ENCODE results near the gene GLTP. TPM values are rescaled to one million over a fixed set of nuclear protein-coding genes. Genes with fewer than 3 reads are reported as not detected.

Gene GLTP
- total RNA-seq, 4 donors from 2014 or later, result 35.6 to 287 (median 167) TPM

DNA sequence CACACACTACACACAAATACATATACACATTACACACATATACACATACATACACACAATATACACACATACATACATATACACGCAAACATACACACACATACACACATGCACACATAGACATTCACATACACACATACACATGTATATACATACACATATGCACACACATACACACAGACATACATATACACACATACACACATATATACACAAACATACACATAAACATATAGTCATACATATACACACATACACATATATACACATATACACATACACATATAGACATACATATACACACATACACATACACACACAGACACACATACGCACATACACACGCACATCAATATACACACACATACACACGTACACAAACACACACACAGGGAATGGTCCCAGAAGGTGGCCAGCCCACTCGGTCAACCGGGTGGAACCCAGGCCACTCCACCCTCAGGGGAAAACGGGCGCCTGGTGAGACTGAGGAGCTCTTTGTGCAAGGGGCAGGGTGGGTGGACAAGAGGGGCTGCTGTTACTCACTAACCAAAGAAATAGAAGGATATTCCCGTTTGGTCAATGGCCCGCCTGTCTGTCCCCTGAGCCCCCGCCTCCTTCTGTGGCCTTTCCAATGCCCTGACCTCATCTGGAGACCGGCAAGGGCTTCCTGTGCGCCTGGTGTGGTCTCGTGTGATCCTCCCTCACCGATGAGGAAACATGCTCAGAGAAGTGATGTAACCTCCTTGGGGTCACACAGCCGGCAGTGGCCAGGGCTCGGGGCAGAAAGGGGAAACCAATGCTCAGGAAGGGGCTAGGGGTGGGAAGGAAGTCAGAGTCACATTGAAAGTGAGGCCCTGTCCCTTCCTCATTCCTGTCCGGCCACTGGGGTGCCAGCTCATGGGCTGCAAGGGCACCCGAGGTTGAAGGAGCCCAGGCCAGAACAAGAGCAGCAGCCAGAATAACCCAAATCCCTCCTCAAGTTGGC, 52.5 kb downstream of the GLTP start:
- WGBS, 2 donors (ENCODE audit: low coverage in 1 of 2), result 67 to 75% methylated on average over 4 to 19 of the region's 19 CpGs
- intact Hi-C loops (cut with DNase I; ENCODE audit: low total_unique reads) (no loop called here), in situ Hi-C loops (cut with MboI; ENCODE audit: low pct_ligation_motif_present in 1 of 4, low pct_unique_long_range_greater_than_20kb in 1 of 4, low sequenced_read_pairs in 3 of 4) (no loop called here)
- Histone ChIP-seq H3K4me1 (peaks cover 0 to 1% (median under 1%) of the 10 kb centered on the region in 4 donors), H3K27me3 (peaks cover 8% of the 10 kb centered on the region), H3K9me3 (no peaks in the 10 kb centered on the region), H3K4me3 (no peak overlapping the region), H3K36me3 (no peaks in the 10 kb centered on the region), H3K27ac (no peak overlapping the region)
- TF ChIP-seq, protein P1, sequence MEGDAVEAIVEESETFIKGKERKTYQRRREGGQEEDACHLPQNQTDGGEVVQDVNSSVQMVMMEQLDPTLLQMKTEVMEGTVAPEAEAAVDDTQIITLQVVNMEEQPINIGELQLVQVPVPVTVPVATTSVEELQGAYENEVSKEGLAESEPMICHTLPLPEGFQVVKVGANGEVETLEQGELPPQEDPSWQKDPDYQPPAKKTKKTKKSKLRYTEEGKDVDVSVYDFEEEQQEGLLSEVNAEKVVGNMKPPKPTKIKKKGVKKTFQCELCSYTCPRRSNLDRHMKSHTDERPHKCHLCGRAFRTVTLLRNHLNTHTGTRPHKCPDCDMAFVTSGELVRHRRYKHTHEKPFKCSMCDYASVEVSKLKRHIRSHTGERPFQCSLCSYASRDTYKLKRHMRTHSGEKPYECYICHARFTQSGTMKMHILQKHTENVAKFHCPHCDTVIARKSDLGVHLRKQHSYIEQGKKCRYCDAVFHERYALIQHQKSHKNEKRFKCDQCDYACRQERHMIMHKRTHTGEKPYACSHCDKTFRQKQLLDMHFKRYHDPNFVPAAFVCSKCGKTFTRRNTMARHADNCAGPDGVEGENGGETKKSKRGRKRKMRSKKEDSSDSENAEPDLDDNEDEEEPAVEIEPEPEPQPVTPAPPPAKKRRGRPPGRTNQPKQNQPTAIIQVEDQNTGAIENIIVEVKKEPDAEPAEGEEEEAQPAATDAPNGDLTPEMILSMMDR (IDR thresholded peaks at IDR 0.05), result no peak
- TF ChIP-seq POLR2AphosphoS5 (IDR thresholded peaks at IDR 0.05) (no peak), EP300 (IDR thresholded peaks at IDR 0.05; ENCODE audit: low read depth) (no peak), POLR2A (IDR thresholded peaks at IDR 0.05) (no peak)
- DNase-seq, result peak; percentile 36

DNA sequence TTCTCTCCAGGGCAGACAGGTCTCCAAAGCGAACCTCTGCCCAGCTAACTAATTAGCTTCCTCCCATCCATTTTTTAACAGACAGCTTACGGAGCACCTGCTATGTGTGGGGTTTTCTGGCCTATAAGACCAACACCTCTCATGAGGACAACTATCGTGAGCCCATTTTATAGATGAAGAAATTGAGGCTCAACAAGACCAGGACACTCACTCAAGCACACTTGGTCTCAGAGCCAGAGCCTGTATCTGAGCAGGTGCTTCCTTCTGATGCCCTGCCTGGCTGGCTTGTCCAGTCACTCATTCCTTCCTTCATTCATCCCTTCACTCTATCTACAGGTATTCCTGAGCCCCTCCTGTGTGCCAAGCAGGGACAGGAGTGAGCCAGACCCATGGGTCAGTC, 53.3 kb downstream of the GLTP start:
- TF ChIP-seq, protein P1 (IDR thresholded peaks at IDR 0.05), result no peak
- TF ChIP-seq POLR2A (IDR thresholded peaks at IDR 0.05) (no peak), POLR2AphosphoS5 (IDR thresholded peaks at IDR 0.05) (no peak), EP300 (IDR thresholded peaks at IDR 0.05; ENCODE audit: low read depth) (no peak)
- in situ Hi-C loops (cut with MboI; ENCODE audit: low pct_ligation_motif_present in 1 of 4, low pct_unique_long_range_greater_than_20kb in 1 of 4, low sequenced_read_pairs in 3 of 4) (no loop called here), intact Hi-C loops (cut with DNase I; ENCODE audit: low total_unique reads) (no loop called here)
- Histone ChIP-seq H3K27me3 (peaks cover under 1% of the 10 kb centered on the region), H3K36me3 (no peaks in the 10 kb centered on the region), H3K4me1 (no peaks in the 10 kb centered on the region), H3K9me3 (no peaks in the 10 kb centered on the region), H3K27ac (no peak overlapping the region), H3K4me3 (no peak overlapping the region)
- DNase-seq, result no peak
- 96% methylated on average over 3 of the region's 3 CpGs; no CpG with 5 or more reads in 1 of the 2 donors for WGBS, 2 donors (ENCODE audit: low coverage in 1 of 2)

DNA sequence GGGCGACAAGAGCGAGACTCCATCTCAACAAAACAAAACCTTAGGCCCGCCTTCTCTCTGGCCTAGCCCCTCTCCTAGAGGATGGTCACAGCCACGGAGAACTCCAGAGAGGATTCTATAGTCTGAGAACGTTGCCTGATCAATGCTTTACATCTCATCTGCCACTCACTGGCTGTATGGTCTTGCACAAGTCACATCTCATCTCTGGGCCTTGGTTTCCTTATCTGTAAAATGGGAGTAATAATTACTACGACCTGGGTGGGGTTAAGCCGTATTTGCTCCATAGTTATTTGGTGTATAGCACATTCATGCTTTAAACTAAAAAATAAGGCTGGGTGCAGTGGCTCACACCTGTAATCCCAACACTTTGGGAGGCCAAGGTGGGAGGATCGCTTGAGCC, 55.6 kb downstream of the GLTP start:
- 79 to 91% methylated on average over 6 to 8 of the region's 8 CpGs for WGBS, 2 donors (ENCODE audit: low coverage in 1 of 2)
- in situ Hi-C loops (cut with MboI; ENCODE audit: low pct_ligation_motif_present in 1 of 4, low pct_unique_long_range_greater_than_20kb in 1 of 4, low sequenced_read_pairs in 3 of 4) (no loop called here), intact Hi-C loops (cut with DNase I; ENCODE audit: low total_unique reads) (no loop called here)
- H3K4me1 ChIP-seq, result no peaks in the 10 kb centered on the region
- no peak for DNase-seq
- TF ChIP-seq, protein P1 (IDR thresholded peaks at IDR 0.05), result no peak
- no peak for TF ChIP-seq EP300 (IDR thresholded peaks at IDR 0.05; ENCODE audit: low read depth)
- no peak for TF ChIP-seq POLR2A (IDR thresholded peaks at IDR 0.05)
- TF ChIP-seq POLR2AphosphoS5 (IDR thresholded peaks at IDR 0.05), result no peak
- no peaks in the 10 kb centered on the region for H3K27me3 ChIP-seq
- no peaks in the 10 kb centered on the region for H3K36me3 ChIP-seq
- no peak overlapping the region for H3K4me3 ChIP-seq
- no peak overlapping the region for H3K27ac ChIP-seq
- H3K9me3 ChIP-seq, result no peaks in the 10 kb centered on the region

DNA sequence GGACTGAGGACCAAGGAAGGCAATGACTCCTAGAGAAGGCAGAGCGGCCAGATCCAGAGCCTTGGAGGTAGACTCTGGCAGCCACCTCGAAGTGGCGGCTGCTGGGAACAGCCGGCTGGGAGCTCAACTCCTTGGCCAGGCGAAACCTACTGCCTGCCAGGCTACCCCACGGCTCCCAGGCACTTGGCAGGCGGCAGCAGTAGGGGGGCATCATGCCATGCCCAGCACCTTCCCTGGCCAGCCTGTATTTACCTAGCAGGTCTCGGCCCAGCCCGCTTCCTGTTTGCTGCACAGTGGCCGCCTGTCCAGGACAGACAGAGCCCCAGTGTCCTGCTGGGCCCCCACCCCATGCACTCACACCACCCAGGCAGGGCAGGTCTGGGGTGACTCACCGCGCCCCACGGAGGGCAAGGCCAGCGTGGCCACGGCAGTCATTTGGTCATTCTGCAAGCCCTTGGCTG, 57.4 kb downstream of the GLTP start:
- no peak overlapping the region for H3K27ac ChIP-seq
- H3K9me3 ChIP-seq, result no peaks in the 10 kb centered on the region
- no peaks in the 10 kb centered on the region for H3K4me1 ChIP-seq
- H3K36me3 ChIP-seq, result no peaks in the 10 kb centered on the region
- no peak overlapping the region for H3K4me3 ChIP-seq
- TF ChIP-seq, protein P1 (IDR thresholded peaks at IDR 0.05), result no peak
- TF ChIP-seq EP300 (IDR thresholded peaks at IDR 0.05; ENCODE audit: low read depth) (no peak), POLR2AphosphoS5 (IDR thresholded peaks at IDR 0.05) (no peak), POLR2A (IDR thresholded peaks at IDR 0.05) (no peak)
- in situ Hi-C loops (cut with MboI; ENCODE audit: low pct_ligation_motif_present in 1 of 4, low pct_unique_long_range_greater_than_20kb in 1 of 4, low sequenced_read_pairs in 3 of 4) (no loop called here), intact Hi-C loops (cut with DNase I; ENCODE audit: low total_unique reads) (no loop called here)
- whole genome bisulfite sequencing, 2 donors (ENCODE audit: low coverage in 1 of 2), result 70 to 77% methylated on average over 2 to 4 of the region's 15 CpGs
- H3K27me3 ChIP-seq, result peaks cover 3% of the 10 kb centered on the region
- no peak for DNase-seq
